Activated naive CD4-positive, alpha-beta T cell treated with anti-CD3 and anti-CD28 coated beads, Interleukin-2, amount 10 ng/mL, durations not matched to agents 7 days and 5 days (primary cell): Measurements from ENCODE around the gene POLR2L.

ENCODE experiments used
- CTCF ChIA-PET: fragments of 350-600 bp; sonication (Branson Sonifier 250); formaldehyde crosslinking; loops from one replicate; lab custom pipeline; 2021; ENCODE audit warnings: antibody characterized with exemption; lab: Charles Lee
- DNase-seq: peaks from one replicate; pipeline ENCODE4 v3.0.0-alpha.2; 2020
- H3K27ac Mint-ChIP-seq: one replicate; pipeline ENCODE4 v1.8.0; 2021; ENCODE audit warnings: mild to moderate bottlenecking, moderate library complexity, mixed read lengths
- H3K27me3 Mint-ChIP-seq: one replicate; pipeline ENCODE4 v1.8.0; 2021; ENCODE audit warnings: mild to moderate bottlenecking, mixed read lengths
- H3K36me3 Mint-ChIP-seq: one replicate; pipeline ENCODE4 v1.8.0; 2021; ENCODE audit warnings: mixed read lengths
- H3K4me1 Mint-ChIP-seq: one replicate; pipeline ENCODE4 v1.8.0; 2021; ENCODE audit warnings: mixed read lengths
- H3K4me3 Mint-ChIP-seq: one replicate; pipeline ENCODE4 v1.8.0; 2021; ENCODE audit warnings: mild to moderate bottlenecking, moderate library complexity, mixed read lengths
- H3K9me3 Mint-ChIP-seq: one replicate; pipeline ENCODE4 v1.8.0; 2021; ENCODE audit warnings: mixed read lengths

POLR2L gene

DNA sequence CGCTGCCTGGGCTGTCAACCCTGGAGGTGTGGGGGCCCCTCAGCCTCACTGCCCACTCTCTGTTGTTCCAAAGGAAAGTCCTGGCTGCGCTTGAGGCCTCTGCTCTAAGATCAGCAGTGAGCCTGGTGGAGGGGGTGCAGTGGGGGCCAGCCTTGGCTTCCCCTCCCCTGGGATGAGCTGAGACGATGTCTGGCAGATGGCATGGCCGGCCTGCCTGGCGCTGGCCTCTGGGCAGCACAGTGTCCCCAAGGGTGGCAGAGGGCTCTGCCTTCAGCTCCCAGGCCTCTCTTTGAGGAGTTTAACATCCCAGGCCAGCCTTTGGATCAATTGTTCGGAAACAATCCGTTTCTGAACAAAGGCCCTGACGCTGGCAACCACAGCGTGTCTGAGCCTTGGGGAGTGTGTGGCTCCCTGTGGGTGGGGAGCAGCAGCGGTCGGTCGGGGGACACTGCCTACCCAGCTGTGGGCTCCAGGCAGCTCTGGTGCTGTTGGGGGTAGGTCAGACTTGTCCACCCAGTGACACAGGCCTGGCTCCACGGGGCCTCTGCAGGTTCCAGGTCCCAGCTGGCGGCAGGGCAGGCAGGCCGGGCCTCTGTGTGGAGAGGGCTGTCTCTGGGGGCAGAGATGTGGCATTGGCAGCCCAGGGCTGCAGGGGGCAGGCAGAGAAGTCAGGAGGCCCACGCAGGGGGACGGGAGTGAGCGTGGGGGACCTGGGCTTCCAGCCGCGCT, 12.4 kb upstream of the POLR2L start:
- H3K9me3 Mint-ChIP-seq, result no peaks in the 10 kb centered on the region
- H3K27me3 Mint-ChIP-seq, result peaks cover 22% of the 10 kb centered on the region
- H3K27ac Mint-ChIP-seq, result no peak overlapping the region
- CTCF ChIA-PET, result interaction anchor here (0.7 kb wide), 1 partner anchor 196 kb away, joined by 3 read pairs; no protein-coding TSS in a partner anchor
- DNase-seq, result no peak
- H3K4me3 Mint-ChIP-seq, result no peak overlapping the region
- H3K36me3 Mint-ChIP-seq, result no peaks in the 10 kb centered on the region
- H3K4me1 Mint-ChIP-seq, result no peaks in the 10 kb centered on the region

- H3K27ac Mint-ChIP-seq, result no peak overlapping the region
- peaks cover 29% of the 10 kb centered on the region for H3K27me3 Mint-ChIP-seq
- no peak overlapping the region for H3K4me3 Mint-ChIP-seq
- H3K9me3 Mint-ChIP-seq, result no peaks in the 10 kb centered on the region
- H3K4me1 Mint-ChIP-seq, result no peaks in the 10 kb centered on the region
- no peak for DNase-seq
- CTCF ChIA-PET, result no interaction called here
- H3K36me3 Mint-ChIP-seq, result no peaks in the 10 kb centered on the region
Observed at GRCh38 chr11:853682-854448, 11.5 kb upstream of the POLR2L start.

DNA sequence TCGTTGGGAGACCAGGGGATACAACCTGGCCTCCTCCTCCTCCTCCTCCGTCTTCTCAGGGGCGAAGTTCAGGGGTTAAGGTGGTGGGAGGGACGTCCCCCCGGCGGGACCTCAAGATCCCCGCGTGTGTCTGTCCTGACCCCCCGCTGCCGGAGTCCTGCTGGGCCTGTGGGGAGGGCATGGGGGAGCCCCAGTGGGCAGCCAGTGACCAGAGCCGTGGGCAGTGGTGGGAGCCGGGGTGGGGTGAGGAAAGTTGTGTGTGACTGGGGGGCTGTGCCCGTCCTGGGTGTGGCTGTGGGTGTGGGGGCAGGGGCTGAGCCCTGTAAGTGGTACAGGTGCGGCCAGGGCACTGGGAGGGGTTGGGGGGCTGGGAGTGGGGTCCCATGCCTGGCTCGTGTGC, 10.4 kb upstream of the POLR2L start:
- Mint-ChIP-seq H3K36me3 (no peaks in the 10 kb centered on the region), H3K4me3 (no peak overlapping the region), H3K4me1 (peaks cover 5% of the 10 kb centered on the region), H3K27ac (no peak overlapping the region), H3K27me3 (peaks cover 40% of the 10 kb centered on the region), H3K9me3 (no peaks in the 10 kb centered on the region)
- no peak for DNase-seq
- CTCF ChIA-PET, result no interaction called here

DNA sequence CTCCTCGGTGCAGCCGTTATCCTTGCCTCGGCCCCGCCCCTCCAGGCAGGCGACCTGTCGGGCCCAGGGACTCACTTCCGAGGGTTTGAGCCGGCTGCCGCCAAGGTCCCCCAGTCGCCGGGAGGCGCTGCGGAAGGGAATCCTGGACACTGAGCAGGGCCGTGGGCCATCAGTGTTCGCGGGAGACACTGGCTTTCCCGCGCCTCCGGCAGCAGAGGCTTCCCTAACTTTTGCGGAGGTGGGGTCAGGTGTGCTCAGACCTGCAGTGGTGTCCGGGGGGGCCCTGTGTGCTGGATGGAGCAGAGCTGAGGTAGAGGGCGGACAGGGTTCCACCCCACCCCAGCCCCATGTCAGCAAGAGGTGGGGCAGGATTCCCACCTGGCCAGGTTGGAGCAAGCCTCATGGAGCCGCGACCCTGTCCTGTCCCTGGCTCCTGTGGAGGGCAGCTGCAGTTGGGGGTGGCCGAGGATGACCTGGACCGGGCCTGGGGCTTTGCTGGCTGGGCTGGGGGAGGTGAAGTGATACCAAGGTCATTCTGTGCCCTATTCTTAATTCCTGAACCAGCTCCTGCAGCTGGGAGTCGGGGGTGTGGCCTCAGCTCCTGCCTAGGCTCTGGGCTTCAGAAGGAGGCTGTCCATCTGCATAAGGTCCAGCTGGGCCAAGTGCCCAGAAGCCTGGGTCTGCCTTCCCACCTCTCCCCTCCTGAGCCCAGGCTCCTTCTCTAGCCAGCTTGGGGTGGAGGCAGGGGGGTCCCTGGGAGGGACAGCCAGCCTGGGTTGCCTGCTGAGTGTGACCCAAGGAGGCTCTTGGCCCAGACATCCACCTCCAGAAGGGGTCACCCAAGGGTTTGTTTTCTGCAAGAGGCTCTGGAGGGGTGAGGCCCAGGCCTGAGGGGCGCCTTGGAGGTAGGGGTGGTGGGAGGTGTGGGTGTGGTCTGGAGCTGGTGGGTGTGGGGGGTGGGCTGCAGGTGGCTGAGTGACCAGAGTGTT, 8.7 kb upstream of the POLR2L start:
- Mint-ChIP-seq H3K27ac (no peak overlapping the region), H3K4me3 (no peak overlapping the region), H3K36me3 (no peaks in the 10 kb centered on the region), H3K9me3 (no peaks in the 10 kb centered on the region), H3K27me3 (peaks cover 53% of the 10 kb centered on the region), H3K4me1 (peaks cover 5% of the 10 kb centered on the region)
- CTCF ChIA-PET, result interaction anchor here (0.6 to 1.5 kb wide), 3 partner anchors 35 to 201 kb away, joined by 3 to 6 read pairs (median 3); no protein-coding TSS in a partner anchor
- peak; percentile 42 for DNase-seq

GRCh38 chr11:849951-850774, 7.8 kb upstream of the POLR2L start:
- no peak overlapping the region for H3K27ac Mint-ChIP-seq
- H3K4me3 Mint-ChIP-seq, result peak overlapping the region; percentile 51
- H3K36me3 Mint-ChIP-seq, result no peaks in the 10 kb centered on the region
- peaks cover 56% of the 10 kb centered on the region for H3K27me3 Mint-ChIP-seq
- H3K4me1 Mint-ChIP-seq, result peaks cover 5% of the 10 kb centered on the region
- H3K9me3 Mint-ChIP-seq, result no peaks in the 10 kb centered on the region
- DNase-seq, result no peak
- CTCF ChIA-PET, result interaction anchor here (3.5 kb wide), 1 partner anchor 201 kb away, joined by 39 read pairs; no protein-coding TSS in a partner anchor

GRCh38 chr11:849104-849824, 6.9 kb upstream of the POLR2L start:
- H3K4me3 Mint-ChIP-seq, result peak overlapping the region; percentile 71

GRCh38 chr11:848380-848931, 6.1 kb upstream of the POLR2L start:
- Mint-ChIP-seq H3K36me3 (no peaks in the 10 kb centered on the region), H3K9me3 (no peaks in the 10 kb centered on the region), H3K27ac (no peak overlapping the region), H3K4me1 (peaks cover 19% of the 10 kb centered on the region), H3K4me3 (peak overlapping the region; percentile 40), H3K27me3 (peaks cover 72% of the 10 kb centered on the region)
- CTCF ChIA-PET, result interaction anchor here (0.7 to 3.5 kb wide), 6 partner anchors 17 to 203 kb away, joined by 3 to 39 read pairs (median 4); partner anchors contain the start of gene CHID1
- peak; percentile 78 for DNase-seq

More at GRCh38 chr11:849104-849824, 6.9 kb upstream of the POLR2L start:
- CTCF ChIA-PET, result interaction anchor here (0.7 to 3.5 kb wide), 4 partner anchors 43 to 202 kb away, joined by 3 to 39 read pairs (median 6); partner anchors contain the start of gene CHID1
- no peaks in the 10 kb centered on the region for H3K36me3 Mint-ChIP-seq
- H3K27ac Mint-ChIP-seq, result no peak overlapping the region
- peaks cover 64% of the 10 kb centered on the region for H3K27me3 Mint-ChIP-seq
- no peaks in the 10 kb centered on the region for H3K9me3 Mint-ChIP-seq
- H3K4me1 Mint-ChIP-seq, result peaks cover 12% of the 10 kb centered on the region
- peak; percentile 64 for DNase-seq

DNA sequence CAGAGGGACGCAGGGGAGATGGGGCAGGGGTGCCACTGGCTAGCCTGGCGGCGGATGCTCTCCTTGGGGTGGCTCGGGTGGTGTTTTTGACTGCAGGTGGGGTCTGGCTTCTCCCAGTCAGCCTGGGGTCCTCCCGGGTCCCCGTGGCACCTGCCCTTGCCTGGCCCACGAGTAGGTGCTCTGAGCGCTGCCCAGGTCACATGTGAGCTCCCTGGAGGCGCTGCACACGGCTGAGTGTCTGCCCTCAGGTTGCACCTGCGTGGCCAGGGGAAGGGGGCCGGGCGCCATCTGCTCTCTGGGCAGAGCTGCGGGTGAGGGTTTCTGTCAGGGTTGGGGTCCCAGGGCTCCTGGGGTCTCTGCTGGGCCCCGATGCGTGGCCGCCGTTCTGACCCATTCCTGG, 5.5 kb upstream of the POLR2L start:
- H3K27me3 Mint-ChIP-seq, result peaks cover 76% of the 10 kb centered on the region
- H3K9me3 Mint-ChIP-seq, result no peaks in the 10 kb centered on the region
- H3K4me1 Mint-ChIP-seq, result peaks cover 21% of the 10 kb centered on the region
- H3K36me3 Mint-ChIP-seq, result no peaks in the 10 kb centered on the region
- H3K27ac Mint-ChIP-seq, result no peak overlapping the region
- H3K4me3 Mint-ChIP-seq, result no peak overlapping the region
- CTCF ChIA-PET, result interaction anchor here (0.7 to 3.5 kb wide), 7 partner anchors 17 to 206 kb away, joined by 3 to 39 read pairs (median 5); partner anchors contain the start of gene CHID1
- DNase-seq, result no peak

GRCh38 chr11:846496-847098, 4.3 kb upstream of the POLR2L start:
- no peak overlapping the region for H3K4me3 Mint-ChIP-seq
- DNase-seq, result no peak
- CTCF ChIA-PET, result interaction anchor here (3.5 kb wide), 1 partner anchor 204 kb away, joined by 39 read pairs; no protein-coding TSS in a partner anchor
- peaks cover 21% of the 10 kb centered on the region for H3K4me1 Mint-ChIP-seq
- H3K27ac Mint-ChIP-seq, result no peak overlapping the region
- H3K9me3 Mint-ChIP-seq, result no peaks in the 10 kb centered on the region
- H3K27me3 Mint-ChIP-seq, result peaks cover 71% of the 10 kb centered on the region
- H3K36me3 Mint-ChIP-seq, result no peaks in the 10 kb centered on the region

DNA sequence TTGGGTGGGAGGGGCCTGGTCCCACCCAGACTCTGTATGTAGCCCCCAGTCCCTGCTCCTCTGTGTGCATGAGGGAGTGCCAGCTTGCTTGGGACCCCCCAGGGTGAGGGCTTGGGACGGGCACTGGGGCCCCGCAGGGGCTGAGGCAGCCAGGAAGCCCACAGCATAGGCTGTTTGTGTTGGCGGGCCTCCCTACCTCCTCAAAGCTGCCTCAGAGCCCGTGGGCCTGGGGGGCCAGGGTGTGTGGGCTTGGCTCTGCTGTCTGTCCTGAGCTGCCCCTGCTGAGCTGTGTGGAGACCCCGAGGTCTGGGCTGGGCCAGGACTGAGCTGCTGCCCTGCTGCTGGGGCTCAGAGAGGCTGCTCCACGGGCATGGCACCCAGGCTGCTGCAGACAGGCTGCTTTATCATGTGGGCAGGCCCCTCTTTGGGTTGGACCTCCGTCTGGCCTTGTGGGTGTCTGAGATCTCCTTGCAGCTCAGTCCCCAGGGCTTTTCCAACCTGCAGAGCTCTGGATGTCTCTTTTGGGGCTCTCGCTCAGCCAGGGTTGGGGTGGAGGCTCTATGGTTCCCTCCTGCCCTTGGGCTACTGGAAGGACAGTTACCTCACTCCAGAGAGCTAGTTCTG, 3.7 kb upstream of the POLR2L start:
- DNase-seq, result no peak
- CTCF ChIA-PET, result no interaction called here
- Mint-ChIP-seq H3K9me3 (no peaks in the 10 kb centered on the region), H3K27me3 (peaks cover 65% of the 10 kb centered on the region), H3K4me3 (no peak overlapping the region), H3K36me3 (no peaks in the 10 kb centered on the region), H3K27ac (no peak overlapping the region), H3K4me1 (peaks cover 26% of the 10 kb centered on the region)

DNA sequence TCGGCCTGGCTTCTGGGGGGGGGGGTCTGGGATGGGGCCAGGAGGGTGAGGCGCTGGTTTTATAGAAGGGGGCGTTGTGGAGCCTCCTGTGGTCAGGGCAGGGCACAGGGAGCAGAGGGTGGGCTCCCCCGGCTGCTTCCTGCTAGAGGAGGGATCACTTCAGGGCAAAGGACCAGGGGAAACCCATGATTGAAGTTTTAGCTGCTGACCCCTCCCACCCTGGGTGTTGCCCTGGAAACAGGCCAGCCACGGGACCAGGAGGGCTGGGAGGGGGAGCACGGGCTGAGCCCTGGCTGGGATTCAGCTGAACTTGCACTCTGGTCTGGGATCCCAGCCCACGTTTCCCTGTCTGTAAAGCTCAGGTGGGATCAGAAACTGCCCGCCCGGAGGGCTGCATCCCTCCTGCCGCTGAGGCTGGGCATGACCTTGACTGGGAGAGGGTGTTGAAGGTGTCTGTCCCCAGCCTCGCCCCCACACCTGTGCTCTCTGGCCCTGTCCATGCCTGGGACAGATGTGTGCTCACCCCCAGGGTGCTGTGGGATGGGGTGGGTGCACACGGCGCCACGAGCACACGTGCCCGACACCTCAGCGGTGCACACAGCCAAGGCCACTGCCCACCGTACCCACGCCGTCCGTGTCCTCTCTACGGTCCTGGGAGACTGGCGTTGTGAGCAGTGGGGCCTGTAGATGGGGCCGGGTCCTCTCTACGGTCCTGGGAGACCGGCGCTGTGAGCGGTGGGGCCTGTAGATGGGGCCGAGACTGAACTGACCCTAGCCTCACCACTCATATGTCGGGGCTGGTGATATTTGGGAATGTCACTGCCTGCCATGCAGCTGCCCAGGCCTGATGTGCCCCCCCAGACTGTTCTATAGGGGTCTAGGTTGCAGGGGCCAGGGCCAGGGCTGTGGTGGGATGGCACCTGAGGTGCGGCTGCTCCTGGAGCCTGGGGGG, 2.6 kb upstream of the POLR2L start:
- Mint-ChIP-seq H3K9me3 (no peaks in the 10 kb centered on the region), H3K36me3 (peaks cover 2% of the 10 kb centered on the region), H3K27ac (no peak overlapping the region), H3K27me3 (peaks cover 55% of the 10 kb centered on the region), H3K4me3 (no peak overlapping the region), H3K4me1 (peaks cover 36% of the 10 kb centered on the region)
- CTCF ChIA-PET, result no interaction called here
- peak; percentile 53 for DNase-seq
